Measurements from ENCODE around the gene SLAIN2. TPM values are rescaled to one million over a fixed set of nuclear protein-coding genes. Genes with fewer than 3 reads are reported as not detected.

SLAIN2 gene
- total RNA-seq, 2 experiments from 2014 or later: 46.3 to 47.0 TPM

DNA sequence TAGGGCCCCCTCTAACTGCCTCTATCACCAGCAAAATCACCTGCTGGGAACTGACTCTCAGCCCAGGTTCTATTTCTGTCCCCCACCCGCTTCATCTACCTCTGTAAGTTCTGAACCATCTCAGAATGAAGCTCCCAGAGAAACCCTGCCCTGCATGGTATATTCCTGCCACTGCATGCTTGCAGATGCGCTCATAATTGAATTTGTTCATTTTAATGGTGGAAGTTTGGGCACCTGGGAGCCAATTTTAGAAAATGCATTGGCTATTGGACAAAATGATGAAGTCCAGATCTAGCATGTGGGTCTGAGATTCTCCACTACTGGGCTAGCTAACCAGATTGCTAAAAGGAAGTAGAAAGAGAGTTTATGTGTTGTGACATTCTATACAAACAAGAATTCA lies 113.3 kb downstream of the SLAIN2 start:
- no peaks in the 10 kb centered on the region for H3K36me3 Mint-ChIP-seq (ENCODE audit: low read depth)
- no peaks in the 10 kb centered on the region for H3K4me1 ChIP-seq (ENCODE audit: insufficient read depth, low read length)
- H3K27me3 ChIP-seq (ENCODE audit: control insufficient read depth in 1 of 2, insufficient read depth in 2 of 2, low read length in 2 of 2): no peaks in the 10 kb centered on the region
- no peaks in the 10 kb centered on the region for H3K9me3 Mint-ChIP-seq
- ChIA-PET POLR2A (no interaction called here), CTCF (no interaction called here)
- no peak overlapping the region for H3K4me3 Mint-ChIP-seq
- H3K36me3 ChIP-seq (ENCODE audit: insufficient read depth, low read length): no peaks in the 10 kb centered on the region
- no peak overlapping the region for H3K27ac ChIP-seq (ENCODE audit: low read depth in 1 of 2, low read length in 2 of 2)
- H3K9me3 ChIP-seq (ENCODE audit: control insufficient read depth in 1 of 2, insufficient read depth in 1 of 2, low read length in 2 of 2): no peaks in the 10 kb centered on the region
- no peak overlapping the region for H3K4me3 ChIP-seq (ENCODE audit: low read length)
- peaks cover 3% of the 10 kb centered on the region for H3K27me3 Mint-ChIP-seq
- H3K27ac Mint-ChIP-seq: no peak overlapping the region
- no peaks in the 10 kb centered on the region for H3K4me1 Mint-ChIP-seq (ENCODE audit: low read depth)
- ATAC-seq (ENCODE audit: poor library complexity) (no peak), DNase-seq (no peak)
- intact Hi-C loops (cut with DNase I, micrococcal nuclease): no loop called here
- TF ChIP-seq, protein P1, sequence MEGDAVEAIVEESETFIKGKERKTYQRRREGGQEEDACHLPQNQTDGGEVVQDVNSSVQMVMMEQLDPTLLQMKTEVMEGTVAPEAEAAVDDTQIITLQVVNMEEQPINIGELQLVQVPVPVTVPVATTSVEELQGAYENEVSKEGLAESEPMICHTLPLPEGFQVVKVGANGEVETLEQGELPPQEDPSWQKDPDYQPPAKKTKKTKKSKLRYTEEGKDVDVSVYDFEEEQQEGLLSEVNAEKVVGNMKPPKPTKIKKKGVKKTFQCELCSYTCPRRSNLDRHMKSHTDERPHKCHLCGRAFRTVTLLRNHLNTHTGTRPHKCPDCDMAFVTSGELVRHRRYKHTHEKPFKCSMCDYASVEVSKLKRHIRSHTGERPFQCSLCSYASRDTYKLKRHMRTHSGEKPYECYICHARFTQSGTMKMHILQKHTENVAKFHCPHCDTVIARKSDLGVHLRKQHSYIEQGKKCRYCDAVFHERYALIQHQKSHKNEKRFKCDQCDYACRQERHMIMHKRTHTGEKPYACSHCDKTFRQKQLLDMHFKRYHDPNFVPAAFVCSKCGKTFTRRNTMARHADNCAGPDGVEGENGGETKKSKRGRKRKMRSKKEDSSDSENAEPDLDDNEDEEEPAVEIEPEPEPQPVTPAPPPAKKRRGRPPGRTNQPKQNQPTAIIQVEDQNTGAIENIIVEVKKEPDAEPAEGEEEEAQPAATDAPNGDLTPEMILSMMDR (IDR thresholded peaks at IDR 0.05): no peak

GRCh38 chr4:48461000-48461399 lies 119.7 kb downstream of the SLAIN2 start:
- CTCF ChIA-PET: no interaction called here
- H3K27me3 ChIP-seq (ENCODE audit: control insufficient read depth in 1 of 2, insufficient read depth in 2 of 2, low read length in 2 of 2): no peaks in the 10 kb centered on the region
- Mint-ChIP-seq H3K27me3 (no peaks in the 10 kb centered on the region), H3K36me3 (ENCODE audit: low read depth) (no peaks in the 10 kb centered on the region), H3K27ac (no peak overlapping the region), H3K9me3 (no peaks in the 10 kb centered on the region), H3K4me3 (no peak overlapping the region), H3K4me1 (ENCODE audit: low read depth) (no peaks in the 10 kb centered on the region)
- no peak overlapping the region for H3K27ac ChIP-seq (ENCODE audit: low read depth in 1 of 2, low read length in 2 of 2)
- no peak overlapping the region for H3K4me3 ChIP-seq (ENCODE audit: low read length)
- H3K4me1 ChIP-seq (ENCODE audit: insufficient read depth, low read length): no peaks in the 10 kb centered on the region
- no peaks in the 10 kb centered on the region for H3K36me3 ChIP-seq (ENCODE audit: insufficient read depth, low read length)
- ATAC-seq (ENCODE audit: poor library complexity) (no peak), DNase-seq (no peak)
- TF ChIP-seq, protein P1 (IDR thresholded peaks at IDR 0.05): no peak
- intact Hi-C loops (cut with DNase I, micrococcal nuclease): no loop called here
- H3K9me3 ChIP-seq (ENCODE audit: control insufficient read depth in 1 of 2, insufficient read depth in 1 of 2, low read length in 2 of 2): no peaks in the 10 kb centered on the region
- POLR2A ChIA-PET: no interaction called here

DNA sequence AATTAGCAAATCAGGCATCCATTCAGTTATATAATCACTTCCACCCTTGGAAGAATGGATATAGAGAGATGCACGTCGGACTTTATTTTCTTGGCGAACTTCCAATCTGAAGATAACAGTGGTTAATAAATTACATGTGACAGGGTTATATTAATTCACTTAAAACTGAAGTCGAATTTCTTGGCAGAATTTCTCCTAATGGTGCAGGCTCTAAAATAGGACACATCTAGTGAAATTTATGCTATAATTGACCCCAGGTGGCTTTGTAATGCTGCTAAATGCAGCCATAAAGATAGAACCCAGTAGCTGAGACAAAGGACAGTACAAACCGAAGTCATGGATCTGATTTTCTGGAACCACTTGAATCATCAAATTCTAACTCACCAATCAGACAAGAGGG lies 121.0 kb downstream of the SLAIN2 start:
- TF ChIP-seq, protein P1 (IDR thresholded peaks at IDR 0.05): no peak
- H3K36me3 Mint-ChIP-seq (ENCODE audit: low read depth): no peaks in the 10 kb centered on the region
- ATAC-seq (ENCODE audit: poor library complexity) (no peak), DNase-seq (no peak)
- no peaks in the 10 kb centered on the region for H3K9me3 Mint-ChIP-seq
- H3K27ac Mint-ChIP-seq: no peak overlapping the region
- no peaks in the 10 kb centered on the region for H3K27me3 Mint-ChIP-seq
- Histone ChIP-seq H3K4me3 (ENCODE audit: low read length) (no peak overlapping the region), H3K27ac (ENCODE audit: low read depth in 1 of 2, low read length in 2 of 2) (no peak overlapping the region), H3K4me1 (ENCODE audit: insufficient read depth, low read length) (no peaks in the 10 kb centered on the region), H3K27me3 (ENCODE audit: control insufficient read depth in 1 of 2, insufficient read depth in 2 of 2, low read length in 2 of 2) (no peaks in the 10 kb centered on the region), H3K9me3 (ENCODE audit: control insufficient read depth in 1 of 2, insufficient read depth in 1 of 2, low read length in 2 of 2) (no peaks in the 10 kb centered on the region), H3K36me3 (ENCODE audit: insufficient read depth, low read length) (no peaks in the 10 kb centered on the region)
- no peak overlapping the region for H3K4me3 Mint-ChIP-seq
- no peaks in the 10 kb centered on the region for H3K4me1 Mint-ChIP-seq (ENCODE audit: low read depth)
- intact Hi-C loops (cut with DNase I, micrococcal nuclease): no loop called here
- POLR2A ChIA-PET: no interaction called here
- CTCF ChIA-PET: no interaction called here
